ENCODE measurements around the gene SEPSECS. TPM values are rescaled to one million over a fixed set of nuclear protein-coding genes. Genes with fewer than 3 reads are reported as not detected.

Gene SEPSECS
- polyA plus RNA-seq, 1 donor (not counting 4 experiments of a cell fraction or from before 2014, with no cell fraction given): 6.6 TPM

- Histone ChIP-seq H3K4me1 (ENCODE audit: control insufficient read depth, extremely low read depth, insufficient read depth, low read length) (no peaks in the 10 kb centered on the region), H3K27me3 (ENCODE audit: control insufficient read depth, extremely low read depth, insufficient read depth, low read length) (no peaks in the 10 kb centered on the region), H3K4me3 (ENCODE audit: control insufficient read depth in 2 of 3, extremely low read depth in 1 of 3, insufficient read depth in 2 of 3, low read depth in 1 of 3, low read length in 3 of 3) (no peak overlapping the region), H3K4me2 (ENCODE audit: control insufficient read depth, extremely low read depth, insufficient read depth, low read depth, low read length) (no peak overlapping the region), H3K9ac (ENCODE audit: control insufficient read depth, extremely low read depth, insufficient read depth, low read length) (no peak overlapping the region), H3K79me2 (ENCODE audit: control insufficient read depth, insufficient read depth, low read length) (no peaks in the 10 kb centered on the region), H2AFZ (ENCODE audit: control insufficient read depth, low read length) (no peak overlapping the region), H3K9me3 (ENCODE audit: control insufficient read depth, low read depth, low read length) (no peaks in the 10 kb centered on the region), H3K27ac (ENCODE audit: control insufficient read depth, insufficient read depth, low read length) (no peak overlapping the region), H3K9me1 (ENCODE audit: control insufficient read depth, extremely low read depth, insufficient read depth, low read length) (no peaks in the 10 kb centered on the region), H3K36me3 (ENCODE audit: control insufficient read depth in 2 of 2, extremely low read depth in 1 of 2, insufficient read depth in 2 of 2, low read length in 2 of 2) (no peaks in the 10 kb centered on the region), H4K20me1 (ENCODE audit: control insufficient read depth, extremely low read depth, insufficient read depth, low read length) (no peaks in the 10 kb centered on the region)
- dilution Hi-C loops (cut with MboI; ENCODE audit: extremely low pct_ligation_motif_present, low sequenced_read_pairs): no loop called here
- TF ChIP-seq CTCF (optimal IDR thresholded peaks at IDR 0.05 in 1 of 3, IDR thresholded peaks at IDR 0.05 in 1 of 3, conservative IDR thresholded peaks at IDR 0.05 in 1 of 3; ENCODE audit: extremely low read depth in 1 of 3, insufficient read depth in 2 of 3, low read length in 3 of 3) (no peak), EZH2 (IDR thresholded peaks at IDR 0.05; ENCODE audit: low read length) (no peak)
- no peak for DNase-seq (ENCODE audit: low read depth, low spot score)
- no peak for FAIRE-seq
Measured at GRCh38 chr4:25184056-25184455, 23.8 kb upstream of the SEPSECS start.

GRCh38 chr4:25182937-25183336 lies 22.7 kb upstream of the SEPSECS start:
- H3K9ac ChIP-seq (ENCODE audit: control insufficient read depth, extremely low read depth, insufficient read depth, low read length): no peak overlapping the region
- no peaks in the 10 kb centered on the region for H3K36me3 ChIP-seq (ENCODE audit: control insufficient read depth in 2 of 2, extremely low read depth in 1 of 2, insufficient read depth in 2 of 2, low read length in 2 of 2)
- TF ChIP-seq CTCF (optimal IDR thresholded peaks at IDR 0.05 in 1 of 3, IDR thresholded peaks at IDR 0.05 in 1 of 3, conservative IDR thresholded peaks at IDR 0.05 in 1 of 3; ENCODE audit: extremely low read depth in 1 of 3, insufficient read depth in 2 of 3, low read length in 3 of 3) (no peak), EZH2 (IDR thresholded peaks at IDR 0.05; ENCODE audit: low read length) (no peak)
- no peaks in the 10 kb centered on the region for H3K79me2 ChIP-seq (ENCODE audit: control insufficient read depth, insufficient read depth, low read length)
- no peak for DNase-seq (ENCODE audit: low read depth, low spot score)
- no peaks in the 10 kb centered on the region for H3K4me1 ChIP-seq (ENCODE audit: control insufficient read depth, extremely low read depth, insufficient read depth, low read length)
- no peaks in the 10 kb centered on the region for H3K9me3 ChIP-seq (ENCODE audit: control insufficient read depth, low read depth, low read length)
- no peaks in the 10 kb centered on the region for H4K20me1 ChIP-seq (ENCODE audit: control insufficient read depth, extremely low read depth, insufficient read depth, low read length)
- no peaks in the 10 kb centered on the region for H3K9me1 ChIP-seq (ENCODE audit: control insufficient read depth, extremely low read depth, insufficient read depth, low read length)
- dilution Hi-C loops (cut with MboI; ENCODE audit: extremely low pct_ligation_motif_present, low sequenced_read_pairs): no loop called here
- H3K4me3 ChIP-seq (ENCODE audit: control insufficient read depth in 2 of 3, extremely low read depth in 1 of 3, insufficient read depth in 2 of 3, low read depth in 1 of 3, low read length in 3 of 3): no peak overlapping the region
- no peaks in the 10 kb centered on the region for H3K27me3 ChIP-seq (ENCODE audit: control insufficient read depth, extremely low read depth, insufficient read depth, low read length)
- FAIRE-seq: no peak
- H2AFZ ChIP-seq (ENCODE audit: control insufficient read depth, low read length): no peak overlapping the region
- no peak overlapping the region for H3K27ac ChIP-seq (ENCODE audit: control insufficient read depth, insufficient read depth, low read length)
- H3K4me2 ChIP-seq (ENCODE audit: control insufficient read depth, extremely low read depth, insufficient read depth, low read depth, low read length): no peak overlapping the region

Measured in keratinocyte (primary cell).